T47D (cell line): ENCODE results near the gene ZNF398.

Experiments
- DNase-seq, 2 experiments: peaks; one replicate each; pipeline versions ENCODE4 v3.0.0 to v3.0.0-alpha.2; 2011 to 2012; ENCODE audit warnings: low read depth in 1 of 2, low spot score in 1 of 2
- JUND ChIP-seq: IDR thresholded peaks from 2 replicates; pipeline ENCODE4 v1.6.1; 2012; ENCODE audit warnings: low read depth
- in situ Hi-C: cut with HindIII; loops from 2 replicates; pipeline ENCODE4 v1.10.0; 2016; ENCODE audit warnings: low sequenced_read_pairs, low pct_unique_long_range_greater_than_20kb

Gene ZNF398

GRCh38 chr7:149226840-149227494 is 79.7 kb downstream of the ZNF398 start:
- TF ChIP-seq JUND: no peak
- DNase-seq: no peak
- in situ Hi-C loops: no loop called here

GRCh38 chr7:149228831-149229471 is 81.7 kb downstream of the ZNF398 start:
- TF ChIP-seq JUND: no peak

GRCh38 chr7:149229526-149229925 is 82.3 kb downstream of the ZNF398 start:
- DNase-seq: no peak
- in situ Hi-C loops: no loop called here
- no peak for TF ChIP-seq JUND

More at GRCh38 chr7:149228831-149229471, 81.7 kb downstream of the ZNF398 start:
- in situ Hi-C loops: no loop called here
- no peak for DNase-seq

GRCh38 chr7:149232362-149232761 is 85.1 kb downstream of the ZNF398 start:
- no peak for DNase-seq
- in situ Hi-C loops: no loop called here

More at GRCh38 chr7:149232362-149232761, 85.1 kb downstream of the ZNF398 start:
- TF ChIP-seq JUND: no peak
